Activated CD4-positive, alpha-beta T cell treated with anti-CD3 and anti-CD28 coated beads, Interleukin-2, amount 50 U/mL, for 48 hours (primary cell): ENCODE measurements around the gene CHRM5.

Experiments used
- DNase-seq, 2 experiments: peaks; one replicate each; pipeline ENCODE4 v3.0.0-alpha.2; 2020

CHRM5 gene

GRCh38 chr15:33968224-33968623 is at the start of gene CHRM5:
TSS of gene CHRM5 (plus strand) at chr15:33968497. CDS start at chr15:34062718, 94,221 bp downstream.
- DNase-seq, result no peak

- no peak for DNase-seq
Measured at GRCh38 chr15:33923446-33923845, 44.9 kb upstream of the CHRM5 start.

GRCh38 chr15:33926260-33926659 is 42.0 kb upstream of the CHRM5 start:
- DNase-seq, result no peak

- no peak for DNase-seq
Measured at GRCh38 chr15:33932734-33933133, 35.6 kb upstream of the CHRM5 start.

GRCh38 chr15:33934396-33934795 is 33.9 kb upstream of the CHRM5 start:
- no peak for DNase-seq

- no peak for DNase-seq
Measured at GRCh38 chr15:33934921-33935320, 33.4 kb upstream of the CHRM5 start.

- no peak for DNase-seq
Measured at GRCh38 chr15:33941279-33942063, 26.8 kb upstream of the CHRM5 start.

- DNase-seq, result no peak
Measured at GRCh38 chr15:33946152-33946551, 22.1 kb upstream of the CHRM5 start.

- no peak for DNase-seq
Measured at GRCh38 chr15:33955945-33956344, 12.4 kb upstream of the CHRM5 start.

- DNase-seq, result no peak
Measured at GRCh38 chr15:33956397-33956796, 11.9 kb upstream of the CHRM5 start.

GRCh38 chr15:33959844-33960548 is 8.3 kb upstream of the CHRM5 start:
- DNase-seq, result no peak

GRCh38 chr15:33960549-33960935 is 7.8 kb upstream of the CHRM5 start:
- DNase-seq, result no peak

- no peak for DNase-seq
Measured at GRCh38 chr15:33963831-33964664, 4.2 kb upstream of the CHRM5 start.

GRCh38 chr15:33964665-33965040 is 3.6 kb upstream of the CHRM5 start:
- DNase-seq, result no peak

GRCh38 chr15:33968821-33969220 is 524 bp downstream of the CHRM5 start:
- DNase-seq, result no peak

GRCh38 chr15:33971811-33972210 is 3.5 kb downstream of the CHRM5 start:
- DNase-seq, result no peak

- DNase-seq, result no peak
Measured at GRCh38 chr15:33975022-33975565, 6.8 kb downstream of the CHRM5 start.

GRCh38 chr15:33980159-33980558 is 11.9 kb downstream of the CHRM5 start:
- no peak for DNase-seq

- no peak for DNase-seq
Measured at GRCh38 chr15:33982516-33982915, 14.2 kb downstream of the CHRM5 start.

- no peak for DNase-seq
Measured at GRCh38 chr15:33985287-33985686, 17.0 kb downstream of the CHRM5 start.

GRCh38 chr15:33985751-33986150 is 17.5 kb downstream of the CHRM5 start:
- no peak for DNase-seq

- DNase-seq, result no peak
Measured at GRCh38 chr15:33987444-33987843, 19.1 kb downstream of the CHRM5 start.

- DNase-seq, result no peak
Measured at GRCh38 chr15:33988384-33988783, 20.1 kb downstream of the CHRM5 start.
